Esophagus squamous epithelium (tissue), 5 donors: Measurements from ENCODE around the gene SPINK1. TPM values are rescaled to one million over a fixed set of nuclear protein-coding genes. Genes with fewer than 3 reads are reported as not detected.

Source experiments
- DNase-seq: peaks from one replicate; lab custom pipeline; 2025; lab: John Stamatoyannopoulos, UW
- H3K27ac ChIP-seq, 4 donors: fragments of 200-600 bp; sonication (generic); one replicate each; pipeline ENCODE4 v1.5.1; 2016 to 2019; ENCODE audit warnings: mild to moderate bottlenecking in 1 of 4
- H3K27me3 ChIP-seq, 4 donors: fragments of 200-600 bp; sonication (generic); 1 replicate in 3 of 4; 2 replicates in 1 of 4; pipeline versions ENCODE4 v1.5.1 to v1.6.0; 2017 to 2021; ENCODE audit warnings: antibody characterized with exemption in 1 of 4
- H3K36me3 ChIP-seq, 3 donors: fragments of 200-600 bp; sonication (generic); one replicate each; pipeline ENCODE4 v1.5.1; 2016 to 2019
- H3K4me1 ChIP-seq, 3 donors: fragments of 200-600 bp; sonication (generic); one replicate each; pipeline ENCODE4 v1.5.1; 2017 to 2019
- H3K4me3 ChIP-seq, 4 donors: fragments of 200-600 bp; sonication (generic); 1 replicate in 3 of 4; 2 replicates in 1 of 4; pipeline ENCODE4 v1.5.1; 2016 to 2019; ENCODE audit warnings: mild to moderate bottlenecking in 2 of 4, moderate library complexity in 1 of 4
- H3K9me3 ChIP-seq, 3 donors: fragments of 200-600 bp; sonication (generic); one replicate each; pipeline ENCODE4 v1.5.1; 2016 to 2019
- POLR2A ChIP-seq, 4 donors: fragments of 450-650 bp; IDR thresholded peaks; one replicate each; pipeline ENCODE4 v1.6.1; 2017; ENCODE audit warnings: antibody characterized with exemption in 4 of 4, mild to moderate bottlenecking in 4 of 4, moderate library complexity in 3 of 4
- WGBS, 2 donors: methylation state at CpG; one replicate each; pipeline ENCODE4 v1.1.5; 2018; 5-methylcytosine and 5-hydroxymethylcytosine counted together
- intact Hi-C: fragments of 100-400 bp; cut with DNase I; formaldehyde crosslinking; loops from one replicate; pipeline ENCODE4 v1.15.0; 2022
- total RNA-seq, 4 donors: library from RNA; depleted of rRNA; stranded (reverse); fragments of >200 nt; gene quantifications; one replicate each; pipeline ENCODE4 v1.1.0, GENCODE V29; 2016
- TF ChIP-seq, protein P1 (sequence below), 6 experiments: fragments of 450-650 bp in 4 of 6; fragments of 200-600 bp in 2 of 6; sonication (generic) in 2 of 6; IDR thresholded peaks; one replicate each; pipeline ENCODE4 v1.5.1; 2016 to 2019; ENCODE audit warnings: antibody characterized with exemption in 6 of 6, mild to moderate bottlenecking in 4 of 6, moderate library complexity in 4 of 6
- donor health status: DM: yes; HTN: yes; CAD: no.

Gene SPINK1
- total RNA-seq, 4 donors from 2014 or later, result not detected

GRCh38 chr5:147857302-147858129 is 26.0 kb upstream of the SPINK1 start:
- Histone ChIP-seq H3K4me3 (no peak overlapping the region), H3K36me3 (no peaks in the 10 kb centered on the region), H3K9me3 (no peaks in the 10 kb centered on the region), H3K4me1 (no peaks in the 10 kb centered on the region), H3K27me3 (no peaks in the 10 kb centered on the region), H3K27ac (no peak overlapping the region)
- DNase-seq, result no peak
- TF ChIP-seq, protein P1, sequence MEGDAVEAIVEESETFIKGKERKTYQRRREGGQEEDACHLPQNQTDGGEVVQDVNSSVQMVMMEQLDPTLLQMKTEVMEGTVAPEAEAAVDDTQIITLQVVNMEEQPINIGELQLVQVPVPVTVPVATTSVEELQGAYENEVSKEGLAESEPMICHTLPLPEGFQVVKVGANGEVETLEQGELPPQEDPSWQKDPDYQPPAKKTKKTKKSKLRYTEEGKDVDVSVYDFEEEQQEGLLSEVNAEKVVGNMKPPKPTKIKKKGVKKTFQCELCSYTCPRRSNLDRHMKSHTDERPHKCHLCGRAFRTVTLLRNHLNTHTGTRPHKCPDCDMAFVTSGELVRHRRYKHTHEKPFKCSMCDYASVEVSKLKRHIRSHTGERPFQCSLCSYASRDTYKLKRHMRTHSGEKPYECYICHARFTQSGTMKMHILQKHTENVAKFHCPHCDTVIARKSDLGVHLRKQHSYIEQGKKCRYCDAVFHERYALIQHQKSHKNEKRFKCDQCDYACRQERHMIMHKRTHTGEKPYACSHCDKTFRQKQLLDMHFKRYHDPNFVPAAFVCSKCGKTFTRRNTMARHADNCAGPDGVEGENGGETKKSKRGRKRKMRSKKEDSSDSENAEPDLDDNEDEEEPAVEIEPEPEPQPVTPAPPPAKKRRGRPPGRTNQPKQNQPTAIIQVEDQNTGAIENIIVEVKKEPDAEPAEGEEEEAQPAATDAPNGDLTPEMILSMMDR (IDR thresholded peaks at IDR 0.05), result peak in 5 of 6 experiments; percentile 71 to 88 (median 80)
- TF ChIP-seq POLR2A (IDR thresholded peaks at IDR 0.05), result no peak
- intact Hi-C loops, result loop anchor here (10.0 kb wide), 1 partner anchor 77 kb away; no protein-coding TSS in a partner anchor
- WGBS, 2 donors, result 2 to 7% methylated on average over 2 of the region's 2 CpGs

- intact Hi-C loops, result loop anchor here (10.0 kb wide), 1 partner anchor 78 kb away; no protein-coding TSS in a partner anchor
- DNase-seq, result no peak
- Histone ChIP-seq H3K4me1 (no peaks in the 10 kb centered on the region), H3K4me3 (no peak overlapping the region), H3K9me3 (no peaks in the 10 kb centered on the region), H3K27ac (no peak overlapping the region), H3K27me3 (no peaks in the 10 kb centered on the region), H3K36me3 (no peaks in the 10 kb centered on the region)
- no peak for TF ChIP-seq POLR2A (IDR thresholded peaks at IDR 0.05)
- TF ChIP-seq, protein P1 (IDR thresholded peaks at IDR 0.05), result no peak
These were observed 25.3 kb upstream of the SPINK1 start for GRCh38 chr5:147856801-147857200.

DNA sequence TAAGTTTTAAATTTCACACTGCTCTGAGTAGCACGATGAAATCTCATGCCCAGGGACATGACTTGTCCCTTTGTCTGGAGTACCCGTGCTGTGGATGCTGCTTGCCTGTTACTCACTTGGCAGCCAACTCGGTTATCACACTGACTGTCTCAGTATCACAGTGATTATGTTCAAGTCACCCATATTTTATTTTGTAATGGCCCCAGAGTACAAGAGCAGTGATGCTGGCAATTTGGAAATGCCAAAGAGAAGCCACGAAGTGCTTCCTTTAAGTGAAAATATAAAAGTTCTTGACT is 24.3 kb upstream of the SPINK1 start:
- H3K4me1 ChIP-seq, result no peaks in the 10 kb centered on the region
- TF ChIP-seq, protein P1 (IDR thresholded peaks at IDR 0.05), result no peak
- no peak for TF ChIP-seq POLR2A (IDR thresholded peaks at IDR 0.05)
- no peak for DNase-seq
- 33 to 36% methylated on average over 4 of the region's 4 CpGs for WGBS, 2 donors
- intact Hi-C loops, result loop anchor here (10.0 kb wide), 1 partner anchor 79 kb away; no protein-coding TSS in a partner anchor
- no peak overlapping the region for H3K4me3 ChIP-seq
- no peaks in the 10 kb centered on the region for H3K9me3 ChIP-seq
- no peaks in the 10 kb centered on the region for H3K27me3 ChIP-seq
- H3K27ac ChIP-seq, result no peak overlapping the region
- no peaks in the 10 kb centered on the region for H3K36me3 ChIP-seq

DNA sequence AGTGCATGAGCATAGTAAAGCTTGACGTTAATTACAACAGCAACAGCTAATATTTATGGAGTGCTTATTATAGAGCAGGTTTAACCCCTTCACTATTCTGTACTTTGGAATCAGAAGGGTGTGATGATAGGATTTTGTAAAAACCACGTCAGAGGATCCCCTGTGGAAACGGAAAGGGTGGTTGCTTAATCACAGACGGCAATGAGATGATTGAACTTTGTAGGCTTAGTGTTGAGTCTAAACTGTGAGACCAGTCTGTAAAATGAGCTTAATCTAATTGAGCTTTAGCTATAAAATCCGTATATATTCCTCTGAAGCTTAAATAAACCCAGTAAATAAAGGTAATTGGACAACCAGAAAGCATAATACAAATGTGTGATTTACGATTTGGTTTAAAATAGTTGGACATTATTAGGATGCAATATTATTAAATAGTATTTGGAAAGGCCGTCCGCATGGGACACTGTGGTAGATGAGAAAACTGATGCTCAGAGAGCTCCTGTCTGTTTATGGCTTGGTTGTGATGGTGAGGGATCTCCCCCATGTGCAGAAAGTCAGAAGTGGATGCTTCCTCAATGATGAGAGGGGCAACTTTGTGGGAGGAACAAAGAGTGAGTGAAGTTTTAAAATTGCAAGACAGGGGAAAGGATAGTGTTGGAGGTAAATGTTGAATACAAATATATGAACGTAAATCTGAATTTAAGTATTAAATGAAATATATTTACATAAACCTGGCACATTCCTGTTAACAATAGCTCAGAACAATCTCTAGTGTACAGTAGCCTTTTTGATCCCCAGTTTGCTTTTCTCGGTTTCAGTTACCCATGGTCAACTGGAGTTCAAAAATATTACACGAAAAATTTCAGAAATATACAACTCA is 23.7 kb upstream of the SPINK1 start:
- H3K9me3 ChIP-seq, result no peaks in the 10 kb centered on the region
- intact Hi-C loops, result loop anchor here (10.0 kb wide), 1 partner anchor 80 kb away; no protein-coding TSS in a partner anchor
- H3K36me3 ChIP-seq, result no peaks in the 10 kb centered on the region
- TF ChIP-seq, protein P1 (IDR thresholded peaks at IDR 0.05), result no peak
- no peak for TF ChIP-seq POLR2A (IDR thresholded peaks at IDR 0.05)
- WGBS, 2 donors, result 64 to 69% methylated on average over 11 of the region's 11 CpGs
- DNase-seq, result no peak
- no peak overlapping the region for H3K4me3 ChIP-seq
- H3K27ac ChIP-seq, result no peak overlapping the region
- no peaks in the 10 kb centered on the region for H3K27me3 ChIP-seq
- no peaks in the 10 kb centered on the region for H3K4me1 ChIP-seq
